ENCODE data around the gene PITPNB.

Gene PITPNB

GRCh38 chr22:27941143-27941542 lies 22.1 kb upstream of the PITPNB start:
- no peaks in the 10 kb centered on the region for H3K36me3 ChIP-seq (ENCODE audit: control insufficient read depth, insufficient read depth, low read length)
- no peak overlapping the region for H3K9ac ChIP-seq (ENCODE audit: low read depth, low read length)
- no peaks in the 10 kb centered on the region for H3K9me3 ChIP-seq (ENCODE audit: control insufficient read depth, insufficient read depth, low read length)
- H3K27me3 ChIP-seq (ENCODE audit: control insufficient read depth, insufficient read depth, low read length), result no peaks in the 10 kb centered on the region
- H3K4me1 ChIP-seq (ENCODE audit: control insufficient read depth, insufficient read depth, low read length), result no peaks in the 10 kb centered on the region
- no peak overlapping the region for H3K4me3 ChIP-seq (ENCODE audit: low read depth, low read length)

DNA sequence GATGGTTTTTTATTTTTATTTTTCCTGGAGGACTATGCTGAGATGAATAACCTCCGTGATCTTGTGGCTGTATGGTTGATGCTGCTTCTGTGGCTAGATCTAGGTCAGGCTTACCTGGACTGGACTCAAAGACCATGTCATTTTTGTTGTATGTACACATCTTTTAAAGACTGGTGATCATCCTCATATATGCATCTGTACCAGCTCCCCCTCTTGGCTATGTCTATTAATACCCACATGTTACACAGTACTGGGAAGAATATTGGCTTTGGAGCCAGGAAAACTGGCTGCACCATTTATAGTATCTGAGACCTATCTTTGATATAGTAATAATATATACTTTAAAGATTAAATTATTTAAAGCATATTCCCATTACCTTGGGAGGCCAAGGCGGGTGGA lies 18.4 kb upstream of the PITPNB start:
- no peaks in the 10 kb centered on the region for H3K4me1 ChIP-seq (ENCODE audit: control insufficient read depth, insufficient read depth, low read length)
- H3K9me3 ChIP-seq (ENCODE audit: control insufficient read depth, insufficient read depth, low read length), result no peaks in the 10 kb centered on the region
- no peaks in the 10 kb centered on the region for H3K36me3 ChIP-seq (ENCODE audit: control insufficient read depth, insufficient read depth, low read length)
- no peak overlapping the region for H3K9ac ChIP-seq (ENCODE audit: low read depth, low read length)
- H3K4me3 ChIP-seq (ENCODE audit: low read depth, low read length), result no peak overlapping the region
- H3K27me3 ChIP-seq (ENCODE audit: control insufficient read depth, insufficient read depth, low read length), result no peaks in the 10 kb centered on the region

DNA sequence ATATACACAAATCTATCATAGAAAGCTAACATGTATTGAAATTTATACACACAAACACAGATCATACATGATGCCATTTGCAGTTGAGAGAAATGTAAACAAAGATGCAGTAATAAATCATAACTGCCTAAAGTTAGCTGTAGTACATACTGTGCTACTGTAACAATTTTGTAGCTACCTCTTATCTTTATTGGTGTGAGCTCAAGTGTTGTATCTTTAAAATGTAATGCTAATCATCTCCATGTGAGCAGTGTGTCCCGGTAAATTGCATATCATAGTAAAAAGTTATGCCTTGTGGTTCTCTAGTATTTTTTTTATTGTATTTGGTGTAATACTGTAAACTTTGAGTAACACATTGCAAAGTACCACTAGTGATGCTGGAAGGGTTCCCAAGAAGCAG lies 16.8 kb upstream of the PITPNB start:
- no peaks in the 10 kb centered on the region for H3K4me1 ChIP-seq (ENCODE audit: control insufficient read depth, insufficient read depth, low read length)
- no peaks in the 10 kb centered on the region for H3K36me3 ChIP-seq (ENCODE audit: control insufficient read depth, insufficient read depth, low read length)
- no peak overlapping the region for H3K4me3 ChIP-seq (ENCODE audit: low read depth, low read length)
- H3K9ac ChIP-seq (ENCODE audit: low read depth, low read length), result no peak overlapping the region
- no peaks in the 10 kb centered on the region for H3K27me3 ChIP-seq (ENCODE audit: control insufficient read depth, insufficient read depth, low read length)
- H3K9me3 ChIP-seq (ENCODE audit: control insufficient read depth, insufficient read depth, low read length), result no peaks in the 10 kb centered on the region

DNA sequence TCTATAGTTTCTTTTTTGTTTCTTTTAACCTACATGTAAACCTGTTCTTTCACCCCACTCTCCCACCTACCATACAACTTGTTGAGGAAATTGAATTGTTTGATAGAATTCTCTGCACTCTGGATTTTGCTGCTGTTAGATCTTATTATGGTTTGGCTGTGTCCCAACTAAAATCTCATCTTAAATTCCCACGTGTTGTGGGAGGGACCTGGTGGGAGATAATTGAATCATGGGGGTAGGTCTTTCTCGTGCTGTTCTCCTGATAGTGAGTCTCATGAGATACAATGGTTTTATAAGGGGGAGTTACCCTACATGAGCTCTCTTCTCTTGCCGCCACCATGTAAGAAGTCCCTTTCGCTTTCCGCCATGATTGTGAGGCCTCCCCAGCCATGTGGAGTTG lies 15.0 kb upstream of the PITPNB start:
- Histone ChIP-seq H3K4me3 (ENCODE audit: low read depth, low read length) (no peak overlapping the region), H3K27me3 (ENCODE audit: control insufficient read depth, insufficient read depth, low read length) (no peaks in the 10 kb centered on the region), H3K9me3 (ENCODE audit: control insufficient read depth, insufficient read depth, low read length) (no peaks in the 10 kb centered on the region), H3K4me1 (ENCODE audit: control insufficient read depth, insufficient read depth, low read length) (peaks cover 9% of the 10 kb centered on the region), H3K9ac (ENCODE audit: low read depth, low read length) (no peak overlapping the region), H3K36me3 (ENCODE audit: control insufficient read depth, insufficient read depth, low read length) (no peaks in the 10 kb centered on the region)

GRCh38 chr22:27933186-27933983 lies 14.3 kb upstream of the PITPNB start:
- no peaks in the 10 kb centered on the region for H3K9me3 ChIP-seq (ENCODE audit: control insufficient read depth, insufficient read depth, low read length)
- H3K4me3 ChIP-seq (ENCODE audit: low read depth, low read length), result no peak overlapping the region
- peaks cover 9% of the 10 kb centered on the region for H3K4me1 ChIP-seq (ENCODE audit: control insufficient read depth, insufficient read depth, low read length)
- no peaks in the 10 kb centered on the region for H3K36me3 ChIP-seq (ENCODE audit: control insufficient read depth, insufficient read depth, low read length)
- no peaks in the 10 kb centered on the region for H3K27me3 ChIP-seq (ENCODE audit: control insufficient read depth, insufficient read depth, low read length)
- no peak overlapping the region for H3K9ac ChIP-seq (ENCODE audit: low read depth, low read length)

- H3K4me1 ChIP-seq (ENCODE audit: control insufficient read depth, insufficient read depth, low read length), result peaks cover 9% of the 10 kb centered on the region
- H3K27me3 ChIP-seq (ENCODE audit: control insufficient read depth, insufficient read depth, low read length), result no peaks in the 10 kb centered on the region
- H3K36me3 ChIP-seq (ENCODE audit: control insufficient read depth, insufficient read depth, low read length), result no peaks in the 10 kb centered on the region
- H3K4me3 ChIP-seq (ENCODE audit: low read depth, low read length), result no peak overlapping the region
- H3K9me3 ChIP-seq (ENCODE audit: control insufficient read depth, insufficient read depth, low read length), result no peaks in the 10 kb centered on the region
- H3K9ac ChIP-seq (ENCODE audit: low read depth, low read length), result no peak overlapping the region
These were observed 11.4 kb upstream of the PITPNB start for GRCh38 chr22:27930331-27931060.

- H3K36me3 ChIP-seq (ENCODE audit: control insufficient read depth, insufficient read depth, low read length), result no peaks in the 10 kb centered on the region
- no peak overlapping the region for H3K9ac ChIP-seq (ENCODE audit: low read depth, low read length)
- no peaks in the 10 kb centered on the region for H3K9me3 ChIP-seq (ENCODE audit: control insufficient read depth, insufficient read depth, low read length)
- H3K4me3 ChIP-seq (ENCODE audit: low read depth, low read length), result no peak overlapping the region
- H3K27me3 ChIP-seq (ENCODE audit: control insufficient read depth, insufficient read depth, low read length), result no peaks in the 10 kb centered on the region
- H3K4me1 ChIP-seq (ENCODE audit: control insufficient read depth, insufficient read depth, low read length), result peaks cover 9% of the 10 kb centered on the region
These were observed 8.6 kb upstream of the PITPNB start for GRCh38 chr22:27927608-27928007.

GRCh38 chr22:27925331-27925730 lies 6.3 kb upstream of the PITPNB start:
- H3K36me3 ChIP-seq (ENCODE audit: control insufficient read depth, insufficient read depth, low read length), result no peaks in the 10 kb centered on the region
- no peak overlapping the region for H3K9ac ChIP-seq (ENCODE audit: low read depth, low read length)
- H3K9me3 ChIP-seq (ENCODE audit: control insufficient read depth, insufficient read depth, low read length), result no peaks in the 10 kb centered on the region
- no peaks in the 10 kb centered on the region for H3K27me3 ChIP-seq (ENCODE audit: control insufficient read depth, insufficient read depth, low read length)
- peaks cover 4% of the 10 kb centered on the region for H3K4me1 ChIP-seq (ENCODE audit: control insufficient read depth, insufficient read depth, low read length)
- no peak overlapping the region for H3K4me3 ChIP-seq (ENCODE audit: low read depth, low read length)

DNA sequence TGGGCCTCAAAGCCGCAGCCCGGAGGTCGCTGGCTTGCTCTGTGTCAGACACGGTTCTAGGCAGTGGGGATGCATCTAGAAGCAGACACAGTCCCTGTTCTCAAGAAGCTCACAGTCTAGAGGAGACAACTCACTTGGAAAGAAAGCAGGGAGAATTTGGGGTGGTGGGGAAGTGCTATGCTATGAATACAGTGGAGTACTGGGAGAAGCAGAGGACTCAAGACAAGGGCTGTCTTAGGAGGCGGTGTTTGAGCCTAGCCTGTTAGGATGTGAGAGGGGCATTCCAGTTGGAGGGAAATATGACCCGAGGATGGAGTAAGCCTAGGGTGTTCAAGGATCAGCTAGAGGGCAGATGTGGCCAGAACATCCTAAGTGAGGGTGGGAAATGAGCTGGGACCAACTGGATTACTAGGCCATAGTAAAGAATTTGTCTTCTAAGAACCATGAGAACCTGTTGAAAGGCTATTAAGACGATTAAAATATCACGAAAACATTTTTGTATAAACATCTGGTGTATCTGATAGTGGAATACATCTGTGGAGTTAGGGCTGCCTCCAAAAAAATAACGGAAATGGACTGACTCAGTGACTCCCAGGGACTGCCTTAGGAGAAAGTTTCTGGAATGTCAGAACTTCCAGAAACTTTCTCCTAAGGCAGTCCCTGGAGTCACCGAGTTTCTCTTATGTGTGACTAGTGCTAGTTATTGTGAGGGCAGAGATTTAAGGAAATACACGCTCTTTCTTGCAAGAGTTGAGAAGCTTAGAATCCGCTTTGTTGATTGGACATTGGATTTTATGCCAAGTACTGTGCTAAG lies 1.1 kb upstream of the PITPNB start:
- Histone ChIP-seq H3K9ac (ENCODE audit: low read depth, low read length) (peak overlapping the region; percentile 93), H3K27me3 (ENCODE audit: control insufficient read depth, insufficient read depth, low read length) (no peaks in the 10 kb centered on the region), H3K9me3 (ENCODE audit: control insufficient read depth, insufficient read depth, low read length) (no peaks in the 10 kb centered on the region), H3K4me1 (ENCODE audit: control insufficient read depth, insufficient read depth, low read length) (peaks cover 11% of the 10 kb centered on the region), H3K4me3 (ENCODE audit: low read depth, low read length) (peak overlapping the region; percentile 97), H3K36me3 (ENCODE audit: control insufficient read depth, insufficient read depth, low read length) (no peaks in the 10 kb centered on the region)

DNA sequence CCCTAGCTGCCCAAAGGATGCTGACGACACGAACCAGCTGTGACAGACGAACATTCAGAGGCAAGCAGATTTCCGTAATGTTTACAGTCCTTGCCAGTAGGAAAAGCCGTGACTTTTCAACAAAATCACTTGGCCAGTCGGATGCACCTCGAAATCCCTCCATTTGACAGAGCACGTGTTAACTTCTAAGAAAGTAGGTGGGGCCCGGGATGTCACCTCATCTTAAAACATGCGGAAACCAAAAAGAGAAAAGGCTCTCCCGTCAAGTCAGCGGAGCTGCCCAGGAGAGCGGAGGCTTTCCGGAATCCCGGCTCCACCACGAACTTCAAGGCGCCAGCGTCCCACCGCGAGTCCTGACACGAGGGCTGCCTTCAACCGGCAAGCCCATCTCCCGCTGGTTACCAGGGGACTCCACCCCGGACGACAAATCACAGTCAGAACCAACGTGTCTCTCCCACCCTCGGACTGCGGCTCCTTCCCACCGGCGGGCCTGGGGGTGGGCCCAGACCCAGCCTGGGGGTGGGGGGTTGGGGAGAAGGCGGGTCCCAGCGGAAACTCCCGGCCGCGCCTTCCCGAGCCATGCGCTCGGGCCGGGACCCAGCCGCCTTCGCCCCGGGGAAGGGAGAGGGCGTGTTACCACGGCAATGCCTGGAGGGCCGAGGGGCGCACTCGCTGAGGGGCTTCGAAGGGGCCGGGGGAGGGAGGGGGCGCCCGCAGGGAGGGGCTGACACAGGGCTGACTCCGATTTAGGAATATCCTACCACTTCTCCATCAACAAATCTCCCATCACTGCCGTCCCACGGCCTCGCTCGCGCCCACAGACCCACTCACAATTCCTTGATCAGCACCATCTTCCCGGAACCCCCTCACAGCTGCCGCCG lies 475 bp downstream of the PITPNB start:
- Histone ChIP-seq H3K4me3 (ENCODE audit: low read depth, low read length) (peak overlapping the region; percentile 97), H3K9ac (ENCODE audit: low read depth, low read length) (peak overlapping the region; percentile 56), H3K27me3 (ENCODE audit: control insufficient read depth, insufficient read depth, low read length) (no peaks in the 10 kb centered on the region), H3K4me1 (ENCODE audit: control insufficient read depth, insufficient read depth, low read length) (peaks cover 11% of the 10 kb centered on the region), H3K36me3 (ENCODE audit: control insufficient read depth, insufficient read depth, low read length) (no peaks in the 10 kb centered on the region), H3K9me3 (ENCODE audit: control insufficient read depth, insufficient read depth, low read length) (no peaks in the 10 kb centered on the region)

DNA sequence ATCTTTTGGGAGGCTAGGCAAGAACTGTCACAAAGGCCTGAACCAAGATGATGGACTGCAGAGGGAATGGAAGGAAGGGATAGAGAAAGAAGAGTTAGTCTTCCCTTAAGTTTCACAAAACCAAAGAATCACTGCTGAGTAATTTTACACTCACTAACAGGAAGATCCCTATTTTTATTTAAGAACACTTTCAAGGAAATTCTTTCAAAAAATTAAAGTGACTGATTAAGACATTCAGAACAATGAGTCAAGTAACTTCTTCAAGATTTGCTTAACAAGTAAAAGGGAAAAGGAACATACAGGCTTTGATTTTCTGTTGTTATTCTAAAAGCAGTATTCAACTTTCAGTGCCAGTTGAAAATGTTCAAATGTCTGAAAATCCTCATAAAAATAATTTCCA lies 3.1 kb downstream of the PITPNB start:
- Histone ChIP-seq H3K4me1 (ENCODE audit: control insufficient read depth, insufficient read depth, low read length) (peaks cover 11% of the 10 kb centered on the region), H3K9ac (ENCODE audit: low read depth, low read length) (no peak overlapping the region), H3K27me3 (ENCODE audit: control insufficient read depth, insufficient read depth, low read length) (no peaks in the 10 kb centered on the region), H3K4me3 (ENCODE audit: low read depth, low read length) (no peak overlapping the region), H3K36me3 (ENCODE audit: control insufficient read depth, insufficient read depth, low read length) (no peaks in the 10 kb centered on the region), H3K9me3 (ENCODE audit: control insufficient read depth, insufficient read depth, low read length) (no peaks in the 10 kb centered on the region)

Measured in iPS-15b (cell line).